HG02943 (cell line): ENCODE measurements around the gene SARM1.
"Not testable (repeated sequence)": the region's sequence is repeated elsewhere in the genome, so short reads cannot be mapped to it uniquely, and the experiment has no call there.

ENCODE experiments used
- ATAC-seq: cut with Tn5 transposase; IDR thresholded peaks from one replicate; pipeline ENCODE4 v1.9.1; 2021; ENCODE audit warnings: mild to moderate bottlenecking, low read depth, moderate library complexity; ENCODE audit not compliant: unreplicated experiment

The SARM1 gene

DNA sequence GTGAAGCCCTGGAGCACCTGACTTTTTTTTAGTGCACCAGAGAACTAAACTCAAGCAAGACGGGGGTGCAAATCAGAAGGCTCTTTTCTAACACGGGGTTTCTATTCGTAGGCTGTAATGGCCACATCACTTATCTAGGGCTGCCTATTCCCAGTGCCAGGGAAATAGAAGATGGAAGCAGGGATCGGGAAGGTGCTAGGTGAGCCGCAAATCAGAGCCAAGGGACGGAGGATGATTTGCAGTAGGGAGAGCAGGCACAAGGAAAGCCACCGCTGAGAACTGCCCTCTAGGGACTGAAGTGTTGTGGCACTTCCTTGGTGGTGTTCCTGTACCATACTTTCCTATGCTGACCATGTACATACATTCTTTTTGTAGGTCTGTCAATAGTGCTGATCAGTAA is 42.3 kb downstream of the SARM1 start:
- ATAC-seq = no peak

- ATAC-seq = no peak
These were observed 44.4 kb downstream of the SARM1 start for GRCh38 chr17:28415886-28416285.

- ATAC-seq = no peak
These were observed 45.3 kb downstream of the SARM1 start for GRCh38 chr17:28416703-28417311.

DNA sequence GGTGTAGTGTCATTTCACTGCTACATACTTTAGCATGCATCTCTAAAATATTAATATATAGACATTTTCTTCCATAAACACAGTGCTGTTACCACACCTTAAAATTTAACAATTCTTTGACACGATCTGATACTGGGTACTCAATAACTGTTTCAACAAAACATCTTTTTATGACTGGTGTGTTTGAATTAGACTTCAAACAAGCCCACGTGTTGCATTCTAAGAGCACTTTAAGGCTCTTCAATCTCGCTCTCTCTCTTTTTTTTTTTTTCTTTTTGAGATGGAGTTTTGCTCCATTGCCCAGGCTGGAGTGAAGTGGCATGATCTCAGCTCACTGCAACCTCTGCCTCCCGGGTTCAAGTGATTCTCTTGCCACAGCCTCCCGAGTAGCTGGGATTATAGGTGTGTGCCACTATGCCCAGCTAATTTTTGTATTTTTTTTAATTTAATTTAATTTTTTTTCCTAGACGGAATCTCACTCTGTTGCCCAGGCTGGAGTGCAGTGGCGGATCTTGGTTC is 50.4 kb downstream of the SARM1 start:
- ATAC-seq = no peak

DNA sequence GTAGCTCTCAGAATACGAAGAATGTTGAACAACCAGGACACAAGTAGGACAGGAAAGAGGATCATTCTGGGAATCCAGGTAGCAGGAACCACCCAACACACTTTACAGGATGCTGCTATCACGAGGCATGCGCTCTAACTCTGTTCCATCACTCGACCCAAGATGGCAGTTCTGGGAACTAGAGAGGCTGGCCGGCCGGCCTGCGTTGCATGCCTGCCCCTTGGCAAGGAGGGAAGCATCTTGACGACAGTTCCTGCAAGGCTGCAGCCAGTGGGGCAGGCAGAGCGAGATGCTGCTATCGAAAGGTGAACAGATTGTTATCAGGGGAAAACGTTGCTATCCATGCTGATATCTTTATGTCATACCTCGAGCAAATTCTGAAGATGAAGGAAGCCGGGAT is 53.7 kb downstream of the SARM1 start:
- ATAC-seq = no peak

- no peak for ATAC-seq
These were observed 54.6 kb downstream of the SARM1 start for GRCh38 chr17:28426081-28426519.

DNA sequence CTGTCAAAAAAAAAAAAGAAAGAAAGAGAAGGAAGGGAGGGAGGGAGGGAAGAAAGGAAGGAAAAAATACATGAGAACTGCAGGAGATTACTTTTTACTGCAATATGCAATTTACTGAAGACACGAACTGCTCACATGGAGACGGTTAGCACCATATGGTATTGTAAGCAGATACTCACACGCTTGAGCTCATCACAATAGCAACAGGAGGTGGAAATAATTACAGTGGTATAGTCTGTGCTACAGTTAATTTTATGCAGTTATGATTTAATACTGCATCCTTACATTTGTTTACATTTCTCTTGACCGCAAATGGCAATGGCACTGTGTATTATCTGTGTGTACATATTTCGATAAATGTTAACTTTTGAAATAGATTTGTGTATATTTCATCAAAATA is 55.9 kb downstream of the SARM1 start:
- ATAC-seq = no peak

- ATAC-seq = not testable (repeated sequence)
These were observed 56.5 kb downstream of the SARM1 start for GRCh38 chr17:28427982-28428381.

- ATAC-seq = no peak
These were observed 62.2 kb downstream of the SARM1 start for GRCh38 chr17:28433721-28434120.

DNA sequence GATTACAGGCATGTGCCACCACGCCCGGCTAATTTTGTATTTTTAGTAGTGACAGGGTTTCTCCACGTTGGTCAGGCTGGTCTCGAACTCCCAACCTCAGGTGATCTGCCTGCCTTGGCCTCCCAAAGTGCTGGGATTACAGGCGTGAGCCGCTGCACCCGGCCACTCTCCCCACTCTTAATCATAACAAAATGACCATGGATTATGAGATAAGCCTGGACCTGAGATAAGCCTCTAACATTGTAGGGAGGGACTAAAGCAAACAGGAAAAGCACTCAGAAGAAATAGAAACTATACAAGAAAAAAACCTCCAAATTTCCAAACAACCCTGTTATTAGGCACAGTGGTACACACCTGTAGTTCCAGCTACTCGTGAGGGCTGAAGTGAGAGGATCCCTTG is 62.8 kb downstream of the SARM1 start:
- not testable (repeated sequence) for ATAC-seq

- ATAC-seq = no peak
These were observed 72.6 kb downstream of the SARM1 start for GRCh38 chr17:28443901-28444638.

GRCh38 chr17:28446716-28447395 is 75.4 kb downstream of the SARM1 start:
- ATAC-seq = no peak

GRCh38 chr17:28447396-28447760 is 75.9 kb downstream of the SARM1 start:
- no peak for ATAC-seq

DNA sequence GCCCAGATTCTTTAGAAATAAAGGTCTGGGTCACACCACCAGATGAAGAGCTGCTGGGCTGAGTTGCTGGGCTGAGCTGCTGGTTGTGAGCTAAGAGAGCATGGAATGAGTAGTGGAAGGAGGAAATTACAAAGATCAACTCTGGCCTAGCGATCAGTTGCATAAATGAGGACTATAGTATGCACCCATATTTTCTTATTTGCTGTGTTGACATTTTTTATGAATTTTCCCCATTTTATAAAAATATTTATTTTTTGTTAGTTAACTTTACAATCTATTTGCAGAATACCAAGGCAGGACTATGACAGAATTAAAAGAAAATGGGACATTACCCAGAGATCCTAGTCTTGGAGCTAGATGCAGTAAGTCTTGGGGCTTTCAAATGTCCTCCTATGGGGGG is 78.4 kb downstream of the SARM1 start:
- ATAC-seq = no peak
